HepG2 (cell line): Measurements from ENCODE around the gene EEF1AKMT3. TPM values are rescaled to one million over a fixed set of nuclear protein-coding genes. Genes with fewer than 3 reads are reported as not detected.

Source experiments
- CSRNP1 ChIP-seq: sonication (generic); formaldehyde crosslinking; IDR thresholded peaks from 2 replicates; pipeline ENCODE4 v1.8.1; 2023; ENCODE audit warnings: mild to moderate bottlenecking, missing genetic modification reagents
- ETV5 ChIP-seq: IDR thresholded peaks from 2 replicates; pipeline ENCODE4 v1.6.1; 2018; ENCODE audit warnings: missing biosample characterization, missing genetic modification reagents, inconsistent platforms, borderline replicate concordance
- FOXA3 ChIP-seq: IDR thresholded peaks from 2 replicates; pipeline ENCODE4 v1.6.1; 2016; ENCODE audit warnings: missing genetic modification reagents, missing compliant biosample characterization
- HOXA3 ChIP-seq: sonication (generic); formaldehyde crosslinking; IDR thresholded peaks from 2 replicates; pipeline ENCODE4 v1.5.0; 2020; ENCODE audit warnings: missing genetic modification reagents
- KAT8 ChIP-seq: IDR thresholded peaks from 2 replicates; pipeline ENCODE4 v1.6.1; 2016; ENCODE audit warnings: missing genetic modification reagents, missing compliant biosample characterization
- KDM1A ChIP-seq: IDR thresholded peaks from 2 replicates; pipeline ENCODE4 v1.6.1; 2016; ENCODE audit warnings: missing compliant biosample characterization
- KDM2A ChIP-seq: sonication (generic); formaldehyde crosslinking; IDR thresholded peaks from 2 replicates; pipeline ENCODE4 v1.4.0; 2020; ENCODE audit warnings: low read depth, missing genetic modification reagents, borderline replicate concordance
- KLF13 ChIP-seq: sonication (generic); formaldehyde crosslinking; IDR thresholded peaks from 2 replicates; pipeline ENCODE4 v1.4.0; 2020; ENCODE audit warnings: mild to moderate bottlenecking, missing genetic modification reagents
- MED13 ChIP-seq: sonication (generic); formaldehyde crosslinking; IDR thresholded peaks from 2 replicates; pipeline ENCODE4 v1.5.0; 2020; ENCODE audit warnings: missing genetic modification reagents
- MEF2D ChIP-seq: sonication (generic); formaldehyde crosslinking; IDR thresholded peaks from 2 replicates; pipeline ENCODE4 v1.5.1; 2020; ENCODE audit warnings: mild to moderate bottlenecking, missing genetic modification reagents
- MIXL1 ChIP-seq: IDR thresholded peaks from 2 replicates; pipeline ENCODE4 v1.6.1; 2016
- RXRA ChIP-seq: sonication (generic); formaldehyde crosslinking; IDR thresholded peaks from 2 replicates; pipeline ENCODE4 v1.5.1; 2020; ENCODE audit warnings: missing genetic modification reagents
- SP4 ChIP-seq: sonication (generic); formaldehyde crosslinking; IDR thresholded peaks from 2 replicates; pipeline ENCODE4 v1.8.1; 2023; ENCODE audit warnings: mild to moderate bottlenecking, missing genetic modification reagents
- THAP8 ChIP-seq: sonication (generic); formaldehyde crosslinking; IDR thresholded peaks from 2 replicates; pipeline ENCODE4 v1.5.1; 2020; ENCODE audit warnings: missing genetic modification reagents, mild to moderate bottlenecking, borderline replicate concordance
- ZNF18 ChIP-seq: sonication (generic); formaldehyde crosslinking; IDR thresholded peaks from 2 replicates; pipeline ENCODE4 v1.8.0; 2022; ENCODE audit warnings: mild to moderate bottlenecking, missing genetic modification reagents; ENCODE audit not compliant: insufficient replicate concordance
- ZNF430 ChIP-seq: sonication (generic); formaldehyde crosslinking; IDR thresholded peaks from 2 replicates; pipeline ENCODE4 v1.9.0; 2021; ENCODE audit warnings: mild to moderate bottlenecking, missing genetic modification reagents
- ZNF567 ChIP-seq: sonication (generic); formaldehyde crosslinking; IDR thresholded peaks from 2 replicates; pipeline ENCODE4 v1.8.1; 2023; ENCODE audit warnings: mild to moderate bottlenecking, missing genetic modification reagents, borderline replicate concordance
- ZNF691 ChIP-seq: sonication (generic); formaldehyde crosslinking; IDR thresholded peaks from 2 replicates; pipeline ENCODE4 v1.4.0; 2020; ENCODE audit warnings: missing genetic modification reagents, low read depth, mild to moderate bottlenecking, borderline replicate concordance
- ZNF773 ChIP-seq: sonication (generic); formaldehyde crosslinking; IDR thresholded peaks from 2 replicates; pipeline ENCODE4 v1.4.0; 2020; ENCODE audit warnings: missing genetic modification reagents, borderline replicate concordance
- ZNF891 ChIP-seq: sonication (generic); formaldehyde crosslinking; IDR thresholded peaks from 2 replicates; pipeline ENCODE4 v1.5.0; 2020; ENCODE audit warnings: mild to moderate bottlenecking, missing genetic modification reagents
- polyA plus RNA-seq, 8 experiments: library from polyadenylated mRNA; depleted of rRNA in 3 of 8; stranded (reverse) in 7 of 8; unstranded in 1 of 8; fragments of >200 nt; fragmentation: Illumina TruSeq in 4 of 8; extraction: Trizol in 4 of 8; gene quantifications; 2 replicates each; pipeline versions ENCODE4 v1.2.1 to v1.2.3, GENCODE V29; 2011 to 2016; ENCODE audit warnings: low read depth in 4 of 8, missing spikeins in 1 of 8, mixed read lengths in 1 of 8; ENCODE audit not compliant: insufficient read depth in 1 of 8
- total RNA-seq, 5 experiments: library from RNA; depleted of rRNA; stranded (reverse); fragments of >200 nt; fragmentation: Illumina TruSeq; extraction: Trizol; gene quantifications; 2 replicates each; pipeline ENCODE4 v1.2.3, GENCODE V29; 2016; ENCODE audit warnings: low read depth in 1 of 5
- TF ChIP-seq, protein P1 (sequence below): sonication (generic); formaldehyde crosslinking; IDR thresholded peaks from 2 replicates; pipeline ENCODE4 v1.5.0; 2020; ENCODE audit warnings: mild to moderate bottlenecking, missing genetic modification reagents, borderline replicate concordance

The EEF1AKMT3 gene
- total and polyA plus RNA-seq, 2 of the 13 experiments (the other 11 are each of a cell fraction or from before 2014, with no cell fraction given), result 4.7 to 11.4 TPM

- TF ChIP-seq, protein P1, sequence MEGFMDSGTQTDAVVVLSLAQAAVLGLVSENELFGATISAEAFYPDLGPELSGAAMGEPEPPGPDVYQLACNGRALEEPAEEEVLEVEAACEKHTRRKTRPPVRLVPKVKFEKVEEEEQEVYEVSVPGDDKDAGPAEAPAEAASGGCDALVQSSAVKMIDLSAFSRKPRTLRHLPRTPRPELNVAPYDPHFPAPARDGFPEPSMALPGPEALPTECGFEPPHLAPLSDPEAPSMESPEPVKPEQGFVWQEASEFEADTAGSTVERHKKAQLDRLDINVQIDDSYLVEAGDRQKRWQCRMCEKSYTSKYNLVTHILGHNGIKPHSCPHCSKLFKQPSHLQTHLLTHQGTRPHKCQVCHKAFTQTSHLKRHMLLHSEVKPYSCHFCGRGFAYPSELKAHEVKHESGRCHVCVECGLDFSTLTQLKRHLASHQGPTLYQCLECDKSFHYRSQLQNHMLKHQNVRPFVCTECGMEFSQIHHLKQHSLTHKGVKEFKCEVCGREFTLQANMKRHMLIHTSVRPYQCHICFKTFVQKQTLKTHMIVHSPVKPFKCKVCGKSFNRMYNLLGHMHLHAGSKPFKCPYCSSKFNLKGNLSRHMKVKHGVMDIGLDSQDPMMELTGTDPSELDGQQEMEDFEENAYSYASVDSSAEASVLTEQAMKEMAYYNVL, result peak; percentile 54; the same call in 1 of the 2 replicates
- TF ChIP-seq ZNF691, result 0 out of 2 replicates have a peak, but pooled peaks have one; percentile 33
- no peak for TF ChIP-seq ZNF567 (CRISPR knock-in tag)
- TF ChIP-seq MED13 (CRISPR knock-in tag), result no peak
- peak; percentile 25; the same call in 1 of the 2 replicates for TF ChIP-seq MIXL1 (CRISPR knock-in tag)
- TF ChIP-seq CSRNP1 (CRISPR knock-in tag), result peak; percentile 61; the same call in 1 of the 2 replicates
- 0 out of 2 replicates have a peak, but pooled peaks have one; percentile 18 for TF ChIP-seq KAT8 (CRISPR knock-in tag)
- TF ChIP-seq ZNF18, result peak; percentile 32
- TF ChIP-seq ZNF773 (CRISPR knock-in tag), result peak; percentile 46; the same call in 1 of the 2 replicates
- no peak for TF ChIP-seq THAP8 (CRISPR knock-in tag)
- peak; percentile 45; the same call in 1 of the 2 replicates for TF ChIP-seq RXRA
- TF ChIP-seq MEF2D (CRISPR knock-in tag), result no peak
- peak; percentile 44; the same call in 1 of the 2 replicates for TF ChIP-seq ZNF891 (CRISPR knock-in tag)
- TF ChIP-seq KDM2A (CRISPR knock-in tag), result peak; percentile 31; the same call in 1 of the 2 replicates
- no peak for TF ChIP-seq KDM1A (CRISPR knock-in tag)
- TF ChIP-seq HOXA3 (CRISPR knock-in tag), result peak; percentile 66
- peak; percentile 55; the same call in 1 of the 2 replicates for TF ChIP-seq ZNF430 (CRISPR knock-in tag)
- 0 out of 2 replicates have a peak, but pooled peaks have one; percentile 8 for TF ChIP-seq FOXA3
- TF ChIP-seq ETV5 (CRISPR knock-in tag), result peak; percentile 20; the same call in 1 of the 2 replicates
- 0 out of 2 replicates have a peak, but pooled peaks have one; percentile 40 for TF ChIP-seq KLF13 (CRISPR knock-in tag)
- TF ChIP-seq SP4 (CRISPR knock-in tag), result peak; percentile 38; the same call in 1 of the 2 replicates
Measured at GRCh38 chr12:57755454-57756372, 16.7 kb upstream of the EEF1AKMT3 start (continued).
